ENCODE data around the gene GNB1L.

GRCh38 chr22:19864538-19865106 lies 9.9 kb upstream of the GNB1L start:
- no peak for TF ChIP-seq POLR2A (IDR thresholded peaks at IDR 0.05)
- TF ChIP-seq, protein P1, sequence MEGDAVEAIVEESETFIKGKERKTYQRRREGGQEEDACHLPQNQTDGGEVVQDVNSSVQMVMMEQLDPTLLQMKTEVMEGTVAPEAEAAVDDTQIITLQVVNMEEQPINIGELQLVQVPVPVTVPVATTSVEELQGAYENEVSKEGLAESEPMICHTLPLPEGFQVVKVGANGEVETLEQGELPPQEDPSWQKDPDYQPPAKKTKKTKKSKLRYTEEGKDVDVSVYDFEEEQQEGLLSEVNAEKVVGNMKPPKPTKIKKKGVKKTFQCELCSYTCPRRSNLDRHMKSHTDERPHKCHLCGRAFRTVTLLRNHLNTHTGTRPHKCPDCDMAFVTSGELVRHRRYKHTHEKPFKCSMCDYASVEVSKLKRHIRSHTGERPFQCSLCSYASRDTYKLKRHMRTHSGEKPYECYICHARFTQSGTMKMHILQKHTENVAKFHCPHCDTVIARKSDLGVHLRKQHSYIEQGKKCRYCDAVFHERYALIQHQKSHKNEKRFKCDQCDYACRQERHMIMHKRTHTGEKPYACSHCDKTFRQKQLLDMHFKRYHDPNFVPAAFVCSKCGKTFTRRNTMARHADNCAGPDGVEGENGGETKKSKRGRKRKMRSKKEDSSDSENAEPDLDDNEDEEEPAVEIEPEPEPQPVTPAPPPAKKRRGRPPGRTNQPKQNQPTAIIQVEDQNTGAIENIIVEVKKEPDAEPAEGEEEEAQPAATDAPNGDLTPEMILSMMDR (IDR thresholded peaks at IDR 0.05): no peak
